HCT116 (cell line): ENCODE measurements around the gene BCL11B. TPM values are rescaled to one million over a fixed set of nuclear protein-coding genes. Genes with fewer than 3 reads are reported as not detected.

ENCODE experiments used
- ATAC-seq: fragments of 200-7000 bp; cut with Tn5 transposase; 2 replicates; pipeline ENCODE4 v1.9.1; 2020; ENCODE audit warnings: mild to moderate bottlenecking, moderate library complexity
- BruUV-seq: library from RNA; stranded (reverse); fragments of 400-500 nt; replicated peaks from 2 replicates; lab custom pipeline; 2021; lab: Mats Ljungman, UMichigan
- CTCF ChIA-PET: fragments of 300-600 bp; sonication (Branson Sonifier 250); formaldehyde crosslinking; loops from one replicate; lab custom pipeline; 2021; ENCODE audit warnings: antibody characterized with exemption; lab: Charles Lee
- POLR2A ChIA-PET: fragments of 300-600, 350-600 bp; sonication (Branson Sonifier 250); formaldehyde crosslinking; loops from one replicate; lab custom pipeline; 2021; ENCODE audit warnings: antibody characterized with exemption; lab: Charles Lee
- RAD21 ChIA-PET, 2 experiments: fragments of 300-600 bp; sonication (Branson Sonifier 250); formaldehyde crosslinking; loops; one replicate each; lab custom pipeline; 2023; ENCODE audit warnings: low total read pairs in 2 of 2; ENCODE audit not compliant: uncharacterized antibody in 2 of 2, unreplicated experiment in 2 of 2, low non-redundant PET in 1 of 2; lab: Charles Lee
- DNase-seq: peaks from one replicate; pipeline ENCODE4 v3.0.0-alpha.2; 2010; ENCODE audit warnings: low read depth, low spot score
- H2AFZ ChIP-seq: fragments of 200-600 bp; shearing (Covaris generic), sonication (generic); 2 replicates; pipeline ENCODE4 v1.6.1; 2017; ENCODE audit warnings: low read depth, mixed run types, mixed read lengths, antibody characterized with exemption, low read length; ENCODE audit not compliant: poor library complexity, severe bottlenecking
- H3K27ac ChIP-seq: 2 replicates; pipeline ENCODE4 v1.5.1; 2012; ENCODE audit warnings: low read depth, low read length
- H3K27me3 ChIP-seq: fragments of 200-600 bp; sonication (generic); 2 replicates; pipeline ENCODE4 v1.6.1; 2016; ENCODE audit warnings: mixed run types, low read length, mixed read lengths; ENCODE audit not compliant: insufficient read depth
- H3K36me3 ChIP-seq, 2 experiments: fragments of 200-500 bp in 1 of 2; fragments of 200-600 bp in 1 of 2; sonication (Bioruptor generic) in 1 of 2; sonication (generic) in 1 of 2; 2 replicates each; pipeline versions ENCODE4 v1.5.1 to v1.6.1; 2014 to 2016; ENCODE audit warnings: low read length in 2 of 2, inconsistent platforms in 1 of 2, mixed read lengths in 1 of 2, mixed run types in 1 of 2; ENCODE audit not compliant: insufficient read depth in 2 of 2, control insufficient read depth in 1 of 2
- H3K4me1 ChIP-seq, 2 experiments: fragments of 200-600 bp in 1 of 2; sonication (generic) in 1 of 2; 2 replicates each; pipeline versions ENCODE4 v1.5.1 to v1.6.1; 2012 to 2017; ENCODE audit warnings: low read length in 2 of 2, inconsistent platforms in 1 of 2, mild to moderate bottlenecking in 1 of 2, mixed read lengths in 1 of 2, mixed run types in 1 of 2, moderate library complexity in 1 of 2; ENCODE audit not compliant: insufficient read depth in 2 of 2, control insufficient read depth in 1 of 2
- H3K4me2 ChIP-seq: fragments of 200-600 bp; sonication (generic); 2 replicates; pipeline ENCODE4 v1.6.1; 2017; ENCODE audit warnings: mixed run types, low read length, mixed read lengths
- H3K4me3 ChIP-seq, 2 experiments: fragments of 200-600 bp in 1 of 2; sonication (generic) in 1 of 2; replicated peaks in 1 of 2; 2 replicates each; pipeline ENCODE4 v1.5.1; 2011 to 2016; ENCODE audit warnings: low read length in 2 of 2, control low read depth in 1 of 2, low read depth in 1 of 2, mild to moderate bottlenecking in 1 of 2, mixed read lengths in 1 of 2, mixed run types in 1 of 2
- H3K79me2 ChIP-seq: fragments of 200-600 bp; sonication (generic); 2 replicates; pipeline ENCODE4 v1.6.1; 2017; ENCODE audit warnings: mild to moderate bottlenecking, mixed run types, low read length, moderate library complexity, mixed read lengths; ENCODE audit not compliant: insufficient read depth
- H3K9ac ChIP-seq: fragments of 200-600 bp; sonication (generic); 2 replicates; pipeline ENCODE4 v1.6.1; 2016; ENCODE audit warnings: low read length, mixed read lengths
- H3K9me2 ChIP-seq: fragments of 200-600 bp; sonication (generic), shearing (Covaris generic); 2 replicates; pipeline ENCODE4 v1.6.1; 2017; ENCODE audit warnings: mixed run types, mild to moderate bottlenecking, moderate library complexity; ENCODE audit not compliant: insufficient read depth
- H3K9me3 ChIP-seq, 2 experiments: fragments of 200-500 bp in 1 of 2; fragments of 200-600 bp in 1 of 2; sonication (Bioruptor generic) in 1 of 2; sonication (generic) in 1 of 2; 2 replicates each; pipeline ENCODE4 v1.6.1; 2014 to 2017; ENCODE audit warnings: low read length in 2 of 2, mixed read lengths in 2 of 2, inconsistent platforms in 1 of 2, low read depth in 1 of 2, mild to moderate bottlenecking in 1 of 2, mixed run types in 1 of 2, moderate library complexity in 1 of 2; ENCODE audit not compliant: control insufficient read depth in 1 of 2, insufficient read depth in 1 of 2
- H4K20me1 ChIP-seq: fragments of 200-600 bp; sonication (generic), shearing (Covaris generic); 2 replicates; pipeline ENCODE4 v1.6.1; 2017; ENCODE audit warnings: mixed run types, mild to moderate bottlenecking, moderate library complexity; ENCODE audit not compliant: insufficient read depth
- CEBPB ChIP-seq: IDR thresholded peaks from 2 replicates; pipeline ENCODE4 v1.6.1; 2012; ENCODE audit warnings: low read depth
- ELF1 ChIP-seq: IDR thresholded peaks from 2 replicates; pipeline ENCODE4 v1.6.1; 2012; ENCODE audit warnings: low read depth, borderline replicate concordance
- EZH2 ChIP-seq: fragments of 200-600 bp; sonication (generic); IDR thresholded peaks from 2 replicates; pipeline ENCODE4 v1.6.1; 2017; ENCODE audit warnings: antibody characterized with exemption, mixed run types
- EZH2phosphoT487 ChIP-seq: fragments of 200-600 bp; IDR thresholded peaks from 2 replicates; pipeline ENCODE4 v1.6.1; 2018; ENCODE audit warnings: antibody characterized with exemption, borderline replicate concordance
- FOSL1 ChIP-seq: IDR thresholded peaks from 2 replicates; pipeline ENCODE4 v1.6.1; 2012; ENCODE audit warnings: low read depth
- MAX ChIP-seq: IDR thresholded peaks from 2 replicates; pipeline ENCODE4 v1.6.1; 2012
- RAD21 ChIP-seq: IDR thresholded peaks from 2 replicates; pipeline ENCODE4 v1.6.1; 2012; ENCODE audit warnings: low read depth, mild to moderate bottlenecking
- SP1 ChIP-seq: IDR thresholded peaks from 2 replicates; pipeline ENCODE4 v1.6.1; 2012; ENCODE audit warnings: low read depth
- SRF ChIP-seq: IDR thresholded peaks from 2 replicates; pipeline ENCODE4 v1.6.1; 2012; ENCODE audit warnings: low read depth
- YY1 ChIP-seq: IDR thresholded peaks from 2 replicates; pipeline ENCODE4 v1.6.1; 2011; ENCODE audit warnings: low read length, low read depth, moderate library complexity, mild to moderate bottlenecking; ENCODE audit not compliant: insufficient replicate concordance; ENCODE audit errors: extremely low read depth
- ZFX ChIP-seq: fragments of 450-650 bp; IDR thresholded peaks from 2 replicates; pipeline ENCODE4 v1.6.1; 2017
- ZNF274 ChIP-seq: fragments of 200-500 bp; sonication (Bioruptor generic); IDR thresholded peaks from 2 replicates; pipeline ENCODE4 v1.6.1; 2014; ENCODE audit warnings: mild to moderate bottlenecking, low read depth, low read length, inconsistent platforms
- intact Hi-C: fragments of 100-400 bp; cut with micrococcal nuclease; formaldehyde crosslinking; loops from 2 replicates; pipeline ENCODE4 v1.10.0; 2022
- total RNA-seq: library from RNA; stranded (reverse); gene quantifications from one replicate; pipeline ENCODE4 v1.2.1, GENCODE V29; 2021; ENCODE audit not compliant: unreplicated experiment
- TF ChIP-seq, protein P1 (sequence below): IDR thresholded peaks from 2 replicates; pipeline ENCODE4 v1.6.1; 2011; ENCODE audit warnings: mild to moderate bottlenecking, low read length, moderate library complexity; ENCODE audit not compliant: insufficient replicate concordance; ENCODE audit errors: extremely low read depth

BCL11B gene
- total RNA-seq, 1 experiment from 2014 or later, result 1.1 TPM

DNA sequence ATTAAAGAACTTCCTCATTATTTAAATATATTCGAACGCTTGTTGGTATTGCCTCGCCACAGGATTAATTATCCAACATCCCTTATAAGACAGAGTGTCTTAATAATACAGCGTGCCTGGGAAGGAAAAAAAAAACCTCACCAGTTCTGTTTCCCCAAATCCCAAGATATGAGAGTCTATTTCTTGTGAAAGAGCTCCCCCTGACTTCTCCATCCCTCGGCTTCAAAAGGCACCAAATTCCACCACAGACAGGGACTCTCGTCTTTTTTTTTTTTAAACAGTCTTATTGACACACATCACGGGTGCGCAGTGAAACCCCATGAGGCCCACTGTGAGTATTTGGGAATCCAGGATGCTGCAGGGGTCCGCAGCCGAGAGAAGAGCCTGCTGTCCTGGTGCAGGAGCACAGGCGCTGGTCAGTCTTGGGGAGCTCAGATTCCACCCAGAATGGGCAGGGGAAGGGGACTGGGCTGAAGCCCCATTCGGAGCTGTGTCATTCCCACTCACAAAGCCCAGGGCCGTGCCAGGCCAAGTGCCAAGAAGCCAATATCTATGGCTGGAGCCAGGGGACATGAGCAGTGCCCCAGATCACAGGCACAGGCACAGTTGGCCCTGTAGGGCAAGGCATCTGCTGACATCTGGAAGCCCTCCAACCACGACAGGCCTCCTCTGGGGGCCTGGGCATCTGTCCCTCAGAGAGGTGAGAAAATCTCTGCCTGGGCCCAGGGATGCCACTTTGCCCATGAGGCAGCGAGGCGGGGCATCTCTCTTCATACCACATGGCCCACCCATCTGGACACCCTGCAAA is 71.9 kb downstream of the BCL11B start:
- no peaks in the 10 kb centered on the region for H3K36me3 ChIP-seq

DNA sequence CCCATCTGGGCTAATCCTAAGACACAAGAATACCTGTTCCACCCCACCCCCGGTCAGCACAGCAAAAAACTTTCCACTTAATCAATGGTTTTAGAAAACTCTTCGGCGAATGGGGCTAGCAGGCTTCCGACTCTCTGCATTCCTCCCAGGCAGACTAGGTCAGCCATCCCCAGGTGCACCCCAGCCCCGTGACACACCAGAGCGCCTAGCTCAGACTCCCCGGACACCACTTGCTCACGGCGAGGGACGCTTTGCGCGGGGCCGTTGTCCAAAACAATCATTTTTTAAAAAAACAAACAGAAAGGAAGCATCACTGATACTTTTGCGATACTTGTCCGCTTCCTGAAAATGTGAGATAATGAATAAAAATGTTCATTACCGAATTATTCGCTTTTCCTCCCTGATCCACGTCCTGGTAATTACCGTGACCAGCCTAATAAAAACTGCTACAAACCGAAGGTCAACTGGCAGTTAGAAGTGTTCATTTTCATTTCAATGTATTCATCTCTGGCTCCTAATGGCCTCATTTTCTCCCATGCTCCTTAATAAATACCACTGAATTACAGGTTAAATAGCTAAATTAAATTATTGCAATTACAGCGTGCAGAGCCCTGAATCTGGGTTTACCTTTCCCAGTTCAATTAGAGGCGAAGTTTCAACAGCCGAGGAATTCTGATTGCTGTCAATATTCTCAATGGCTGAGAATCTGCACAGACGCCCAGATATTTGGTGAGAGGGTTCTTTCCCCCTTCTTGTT is 73.1 kb downstream of the BCL11B start:
- Histone ChIP-seq H3K36me3 (no peaks in the 10 kb centered on the region), H3K27ac (no peak overlapping the region), H3K9me3 (no peaks in the 10 kb centered on the region), H3K27me3 (no peaks in the 10 kb centered on the region), H3K79me2 (no peaks in the 10 kb centered on the region), H3K9me2 (no peaks in the 10 kb centered on the region), H3K4me2 (no peak overlapping the region), H4K20me1 (no peaks in the 10 kb centered on the region), H3K4me1 (no peaks in the 10 kb centered on the region), H3K4me3 (no peak overlapping the region), H2AFZ (no peak overlapping the region), H3K9ac (no peak overlapping the region)
- ChIA-PET RAD21 (no interaction called here), CTCF (no interaction called here), POLR2A (no interaction called here)
- DNase-seq (no peak), ATAC-seq (no peak)
- BruUV-seq, result no TSS peak
- intact Hi-C loops, result no loop called here
- TF ChIP-seq, protein P1, sequence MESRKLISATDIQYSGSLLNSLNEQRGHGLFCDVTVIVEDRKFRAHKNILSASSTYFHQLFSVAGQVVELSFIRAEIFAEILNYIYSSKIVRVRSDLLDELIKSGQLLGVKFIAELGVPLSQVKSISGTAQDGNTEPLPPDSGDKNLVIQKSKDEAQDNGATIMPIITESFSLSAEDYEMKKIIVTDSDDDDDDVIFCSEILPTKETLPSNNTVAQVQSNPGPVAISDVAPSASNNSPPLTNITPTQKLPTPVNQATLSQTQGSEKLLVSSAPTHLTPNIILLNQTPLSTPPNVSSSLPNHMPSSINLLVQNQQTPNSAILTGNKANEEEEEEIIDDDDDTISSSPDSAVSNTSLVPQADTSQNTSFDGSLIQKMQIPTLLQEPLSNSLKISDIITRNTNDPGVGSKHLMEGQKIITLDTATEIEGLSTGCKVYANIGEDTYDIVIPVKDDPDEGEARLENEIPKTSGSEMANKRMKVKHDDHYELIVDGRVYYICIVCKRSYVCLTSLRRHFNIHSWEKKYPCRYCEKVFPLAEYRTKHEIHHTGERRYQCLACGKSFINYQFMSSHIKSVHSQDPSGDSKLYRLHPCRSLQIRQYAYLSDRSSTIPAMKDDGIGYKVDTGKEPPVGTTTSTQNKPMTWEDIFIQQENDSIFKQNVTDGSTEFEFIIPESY, result no peak
- TF ChIP-seq SRF, result no peak
- no peak for TF ChIP-seq RAD21
- TF ChIP-seq SP1, result no peak
- no peak for TF ChIP-seq CEBPB
- TF ChIP-seq EZH2, result no peak
- no peak for TF ChIP-seq YY1
- no peak for TF ChIP-seq ZFX
- TF ChIP-seq EZH2phosphoT487, result no peak
- no peak for TF ChIP-seq FOSL1
- no peak for TF ChIP-seq MAX

More for the DNA sequence above, 71.9 kb downstream of the BCL11B start:
- Histone ChIP-seq H3K79me2 (no peaks in the 10 kb centered on the region), H3K9me2 (no peaks in the 10 kb centered on the region), H3K27ac (no peak overlapping the region), H3K4me3 (no peak overlapping the region), H3K4me2 (no peak overlapping the region), H3K27me3 (no peaks in the 10 kb centered on the region), H3K4me1 (no peaks in the 10 kb centered on the region), H4K20me1 (no peaks in the 10 kb centered on the region), H2AFZ (no peak overlapping the region), H3K9me3 (no peaks in the 10 kb centered on the region), H3K9ac (no peak overlapping the region)
- ATAC-seq, result no peak
- TF ChIP-seq EZH2phosphoT487, result no peak
- TF ChIP-seq MAX, result no peak
- no peak for TF ChIP-seq CEBPB
- no peak for TF ChIP-seq ELF1
- TF ChIP-seq ZNF274, result no peak
- peak; percentile 35 for TF ChIP-seq RAD21
- TF ChIP-seq FOSL1, result no peak
- DNase-seq, result no peak
- BruUV-seq, result no TSS peak
- ChIA-PET CTCF (no interaction called here), RAD21 (no interaction called here), POLR2A (no interaction called here)
- intact Hi-C loops, result no loop called here
